Right renal cortex interstitium (tissue), 3 donors: ENCODE results near the gene PIK3CD. TPM values are rescaled to one million over a fixed set of nuclear protein-coding genes. Genes with fewer than 3 reads are reported as not detected.

ENCODE experiments used
- DNase-seq, 3 donors: peaks; one replicate each; pipeline ENCODE4 v3.0.0-alpha.2; 2013; ENCODE audit warnings: low read depth in 3 of 3, low spot score in 2 of 3
- polyA plus RNA-seq, 3 donors: library from polyadenylated mRNA; unstranded; fragments of 120-200 nt; gene quantifications; one replicate each; pipeline ENCODE4 v1.2.1, GENCODE V29; 2013; ENCODE audit not compliant: insufficient read length in 3 of 3

The PIK3CD gene
- polyA plus RNA-seq, 3 donors: 5.5 to 6.9 (median 5.9) TPM

GRCh38 chr1:9716404-9717192 is 65.1 kb downstream of the PIK3CD start:
- DNase-seq: no peak

DNA sequence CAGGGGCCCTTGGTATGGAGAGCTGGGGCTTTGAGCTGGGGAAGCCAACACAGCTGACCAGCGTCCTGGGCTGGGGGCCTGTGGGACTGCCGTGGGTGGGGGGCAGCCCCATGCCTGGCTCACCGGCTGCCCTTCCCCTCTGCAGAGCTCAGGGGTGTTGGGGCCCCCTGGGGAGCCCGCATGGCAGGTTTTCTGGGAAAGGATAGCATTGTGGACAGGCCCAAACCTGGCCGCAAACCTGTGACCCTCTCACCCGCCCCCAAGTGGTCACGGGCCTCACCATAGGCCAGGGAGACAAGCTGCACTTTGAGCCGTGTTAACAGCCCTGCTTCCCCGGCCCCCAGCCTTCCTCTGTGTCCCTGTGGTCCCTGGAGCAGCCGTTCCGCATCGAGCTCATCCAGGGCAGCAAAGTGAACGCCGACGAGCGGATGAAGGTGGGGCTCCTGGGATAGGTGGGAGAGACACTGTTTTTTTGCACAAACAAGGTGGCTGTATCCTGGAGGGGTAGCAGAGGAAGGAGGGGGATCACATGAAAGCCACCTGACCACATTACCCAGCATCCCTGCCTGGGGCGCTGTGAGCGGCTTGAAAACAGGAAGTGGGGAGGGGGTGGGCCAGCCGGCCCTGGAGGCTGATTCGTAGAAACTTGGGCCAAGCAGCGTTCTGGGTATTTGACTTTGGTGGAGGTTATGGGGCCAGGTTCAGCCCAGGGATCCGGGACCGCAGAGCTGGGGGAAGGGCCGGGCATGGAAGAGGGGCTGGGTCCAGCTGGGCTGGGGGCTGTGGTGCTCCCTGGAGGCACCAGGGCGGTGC is 65.9 kb downstream of the PIK3CD start:
- DNase-seq: peak; percentile 56 to 80 (median 73)

DNA sequence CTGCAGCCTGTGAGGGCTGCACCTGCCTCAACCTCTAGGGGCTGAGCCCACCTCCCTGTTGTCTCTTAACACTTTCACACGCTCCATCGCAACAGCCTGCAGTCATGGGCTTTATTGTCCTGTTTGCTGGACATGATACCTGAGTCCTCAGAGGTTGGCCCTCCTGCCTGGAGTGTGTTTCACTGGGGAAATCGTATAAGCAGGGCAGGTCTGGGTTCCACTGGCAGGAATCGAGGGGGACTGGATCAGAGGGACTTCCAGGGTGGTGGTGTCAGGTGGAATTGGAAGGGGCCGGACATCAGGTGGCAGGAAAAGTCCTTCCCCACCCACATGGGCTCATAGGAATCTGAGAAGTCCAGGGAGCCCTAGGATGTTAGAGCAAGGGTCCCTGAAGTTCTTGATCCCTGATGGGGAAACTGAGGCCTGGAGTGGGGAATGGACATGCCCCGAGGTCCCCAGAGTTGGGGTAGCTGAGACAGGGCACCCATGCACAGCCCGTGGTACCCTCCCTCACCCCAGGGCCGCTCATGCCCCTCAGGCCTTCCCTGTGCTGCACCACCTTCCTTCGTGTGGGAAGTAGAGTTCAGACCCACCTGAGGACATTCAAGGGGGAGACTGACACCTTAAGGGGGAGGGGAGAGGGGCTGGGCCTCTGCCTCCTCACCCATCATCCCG is 66.6 kb downstream of the PIK3CD start:
- no peak for DNase-seq

DNA sequence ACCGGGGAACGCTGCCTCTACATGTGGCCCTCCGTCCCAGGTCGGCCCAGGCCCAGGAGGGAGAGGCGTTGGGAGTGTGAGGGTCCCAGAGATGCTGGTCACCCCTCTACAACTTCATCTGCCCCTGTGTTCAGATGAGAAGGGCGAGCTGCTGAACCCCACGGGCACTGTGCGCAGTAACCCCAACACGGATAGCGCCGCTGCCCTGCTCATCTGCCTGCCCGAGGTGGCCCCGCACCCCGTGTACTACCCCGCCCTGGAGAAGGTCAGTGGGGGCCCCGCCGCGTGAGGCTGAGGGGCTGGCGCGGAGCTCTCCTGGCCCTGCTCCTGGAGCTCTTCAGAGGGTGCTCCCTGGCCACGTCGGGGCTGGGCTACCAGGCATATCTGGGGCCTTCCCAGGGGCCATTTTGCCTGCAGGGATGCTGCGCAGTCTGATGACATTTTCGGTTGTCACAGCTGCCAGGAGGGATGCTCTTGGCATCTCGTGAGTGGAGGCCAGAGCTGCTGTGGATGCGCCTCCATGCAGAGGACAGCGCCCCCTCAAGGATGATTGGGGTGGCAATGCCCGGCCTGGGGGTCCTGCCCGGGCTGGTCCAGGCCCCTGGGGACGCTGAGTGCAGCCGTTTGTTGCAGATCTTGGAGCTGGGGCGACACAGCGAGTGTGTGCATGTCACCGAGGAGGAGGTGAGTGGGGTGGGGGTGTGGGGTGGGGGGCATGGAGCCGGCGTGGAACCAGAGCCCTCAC is 68.6 kb downstream of the PIK3CD start:
- DNase-seq: no peak

GRCh38 chr1:9720785-9721605 is 69.5 kb downstream of the PIK3CD start:
- no peak for DNase-seq

DNA sequence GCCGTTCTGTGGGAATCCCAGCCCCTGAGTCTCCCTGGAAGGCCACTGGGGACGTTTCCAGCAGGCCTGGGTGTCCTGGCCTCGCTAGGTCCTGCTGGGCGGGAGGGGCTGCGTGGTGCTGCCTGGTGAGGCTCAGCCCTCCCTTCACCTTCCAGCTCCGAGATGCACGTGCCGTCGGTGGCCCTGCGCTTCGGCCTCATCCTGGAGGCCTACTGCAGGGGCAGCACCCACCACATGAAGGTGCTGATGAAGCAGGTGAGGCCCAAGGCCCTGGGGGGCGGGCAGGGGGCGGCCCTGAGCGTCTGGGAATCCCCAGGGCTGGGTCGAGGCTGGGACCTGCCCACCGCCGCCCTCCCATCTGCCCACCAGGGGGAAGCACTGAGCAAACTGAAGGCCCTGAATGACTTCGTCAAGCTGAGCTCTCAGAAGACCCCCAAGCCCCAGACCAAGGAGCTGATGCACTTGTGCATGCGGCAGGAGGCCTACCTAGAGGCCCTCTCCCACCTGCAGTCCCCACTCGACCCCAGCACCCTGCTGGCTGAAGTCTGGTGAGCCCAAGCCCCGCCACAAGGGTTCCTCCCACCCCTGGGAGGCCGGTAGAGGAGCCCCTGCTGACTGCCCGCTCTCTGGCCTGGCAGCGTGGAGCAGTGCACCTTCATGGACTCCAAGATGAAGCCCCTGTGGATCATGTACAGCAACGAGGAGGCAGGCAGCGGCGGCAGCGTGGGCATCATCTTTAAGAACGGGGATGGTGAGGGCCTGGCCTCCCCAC is 70.3 kb downstream of the PIK3CD start:
- peak in 1 of 3 donors; percentile 15 for DNase-seq

- no peak for DNase-seq
Measured at GRCh38 chr1:9722378-9722749, 70.8 kb downstream of the PIK3CD start.

DNA sequence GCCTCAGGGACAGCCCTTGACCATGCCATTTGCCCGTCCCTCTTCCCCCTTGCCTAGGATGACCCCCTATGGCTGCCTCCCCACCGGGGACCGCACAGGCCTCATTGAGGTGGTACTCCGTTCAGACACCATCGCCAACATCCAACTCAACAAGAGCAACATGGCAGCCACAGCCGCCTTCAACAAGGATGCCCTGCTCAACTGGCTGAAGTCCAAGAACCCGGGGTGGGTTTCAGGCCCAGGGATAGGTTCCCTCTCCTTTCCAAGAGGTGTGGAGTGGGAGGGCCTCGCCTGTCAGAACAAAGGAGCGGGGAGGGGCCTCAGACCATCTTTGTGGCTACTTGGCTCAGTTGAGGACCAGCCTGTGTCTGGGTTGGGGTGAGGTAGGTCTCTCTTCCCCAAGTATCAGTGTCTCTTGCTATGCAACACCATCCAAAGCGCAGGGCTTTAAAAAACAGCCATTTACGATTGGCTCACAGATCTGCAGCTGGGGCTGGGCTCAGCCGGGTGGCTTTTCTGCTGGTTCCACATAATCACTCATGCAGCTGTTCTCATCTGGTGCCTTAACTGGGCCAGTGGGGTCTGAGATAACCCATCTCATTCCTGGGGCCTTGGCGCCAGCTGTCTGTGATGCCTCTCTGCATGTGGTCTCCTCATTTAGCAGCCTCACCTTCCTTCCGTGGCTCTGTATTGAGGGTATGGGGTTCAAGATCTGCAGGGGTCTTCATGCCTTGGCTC is 71.7 kb downstream of the PIK3CD start:
- no peak for DNase-seq

DNA sequence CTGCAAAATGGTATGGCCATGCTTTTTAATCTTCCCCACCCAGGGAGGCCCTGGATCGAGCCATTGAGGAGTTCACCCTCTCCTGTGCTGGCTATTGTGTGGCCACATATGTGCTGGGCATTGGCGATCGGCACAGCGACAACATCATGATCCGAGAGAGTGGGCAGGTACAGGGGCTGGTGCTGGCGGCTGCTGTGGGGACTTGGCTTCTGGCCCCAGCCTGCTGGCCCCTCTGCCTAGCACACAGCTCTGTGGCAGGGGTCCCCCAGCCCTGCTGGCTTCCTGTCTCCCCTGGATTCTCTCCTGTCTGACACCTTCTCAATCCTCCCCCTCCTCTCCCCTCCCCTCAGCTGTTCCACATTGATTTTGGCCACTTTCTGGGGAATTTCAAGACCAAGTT is 72.4 kb downstream of the PIK3CD start:
- DNase-seq: no peak

GRCh38 chr1:9724706-9725476 is 73.4 kb downstream of the PIK3CD start:
- DNase-seq: no peak

DNA sequence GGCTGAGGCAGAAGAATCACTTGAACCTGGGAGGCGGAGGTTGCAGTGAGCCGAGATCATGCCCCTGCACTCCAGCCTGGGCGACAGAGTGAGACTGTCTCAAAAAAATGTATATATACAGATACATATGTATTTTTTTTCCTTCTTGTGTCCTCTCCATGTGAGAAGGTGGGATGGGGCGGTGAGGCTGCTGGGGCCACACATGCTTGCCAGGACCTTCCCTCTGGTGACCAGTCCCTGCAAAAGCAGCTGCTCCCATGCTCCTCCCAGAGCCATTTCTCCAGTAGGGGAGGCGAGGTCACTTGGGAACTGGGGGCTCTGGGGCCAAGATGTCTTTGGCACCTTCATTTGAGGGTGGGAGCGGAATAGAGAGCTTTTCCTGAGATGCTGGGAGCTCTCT is 74.9 kb downstream of the PIK3CD start:
- DNase-seq: no peak

GRCh38 chr1:9726905-9727595 is 75.5 kb downstream of the PIK3CD start:
- no peak for DNase-seq

DNA sequence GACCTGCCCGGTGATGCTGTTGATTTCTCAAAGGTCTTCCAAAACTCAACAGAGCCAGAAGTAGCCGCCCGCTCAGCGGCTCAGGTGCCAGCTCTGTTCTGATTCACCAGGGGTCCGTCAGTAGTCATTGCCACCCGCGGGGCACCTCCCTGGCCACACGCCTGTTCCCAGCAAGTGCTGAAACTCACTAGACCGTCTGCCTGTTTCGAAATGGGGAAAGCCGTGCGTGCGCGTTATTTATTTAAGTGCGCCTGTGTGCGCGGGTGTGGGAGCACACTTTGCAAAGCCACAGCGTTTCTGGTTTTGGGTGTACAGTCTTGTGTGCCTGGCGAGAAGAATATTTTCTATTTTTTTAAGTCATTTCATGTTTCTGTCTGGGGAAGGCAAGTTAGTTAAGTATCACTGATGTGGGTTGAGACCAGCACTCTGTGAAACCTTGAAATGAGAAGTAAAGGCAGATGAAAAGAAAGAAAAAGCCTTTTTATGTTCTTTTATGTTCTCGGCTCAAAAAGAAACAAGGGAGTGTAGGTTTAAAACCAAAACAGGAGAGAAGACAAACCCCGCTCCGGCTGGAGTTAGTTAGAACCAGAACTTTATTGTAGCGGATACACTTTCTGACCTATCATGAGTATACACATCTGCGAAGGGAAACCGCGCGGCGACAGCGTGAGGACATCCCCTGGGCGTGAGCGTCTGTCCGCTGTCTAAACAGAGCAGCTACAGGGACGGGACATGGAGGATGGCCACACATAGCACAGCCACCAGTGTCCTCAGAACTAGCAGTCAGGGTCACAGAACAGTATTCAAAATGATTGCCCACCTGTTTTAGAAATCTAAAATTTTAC is 77.1 kb downstream of the PIK3CD start:
- DNase-seq: no peak

- DNase-seq: no peak
Measured at GRCh38 chr1:9729523-9729922, 78.0 kb downstream of the PIK3CD start.

DNA sequence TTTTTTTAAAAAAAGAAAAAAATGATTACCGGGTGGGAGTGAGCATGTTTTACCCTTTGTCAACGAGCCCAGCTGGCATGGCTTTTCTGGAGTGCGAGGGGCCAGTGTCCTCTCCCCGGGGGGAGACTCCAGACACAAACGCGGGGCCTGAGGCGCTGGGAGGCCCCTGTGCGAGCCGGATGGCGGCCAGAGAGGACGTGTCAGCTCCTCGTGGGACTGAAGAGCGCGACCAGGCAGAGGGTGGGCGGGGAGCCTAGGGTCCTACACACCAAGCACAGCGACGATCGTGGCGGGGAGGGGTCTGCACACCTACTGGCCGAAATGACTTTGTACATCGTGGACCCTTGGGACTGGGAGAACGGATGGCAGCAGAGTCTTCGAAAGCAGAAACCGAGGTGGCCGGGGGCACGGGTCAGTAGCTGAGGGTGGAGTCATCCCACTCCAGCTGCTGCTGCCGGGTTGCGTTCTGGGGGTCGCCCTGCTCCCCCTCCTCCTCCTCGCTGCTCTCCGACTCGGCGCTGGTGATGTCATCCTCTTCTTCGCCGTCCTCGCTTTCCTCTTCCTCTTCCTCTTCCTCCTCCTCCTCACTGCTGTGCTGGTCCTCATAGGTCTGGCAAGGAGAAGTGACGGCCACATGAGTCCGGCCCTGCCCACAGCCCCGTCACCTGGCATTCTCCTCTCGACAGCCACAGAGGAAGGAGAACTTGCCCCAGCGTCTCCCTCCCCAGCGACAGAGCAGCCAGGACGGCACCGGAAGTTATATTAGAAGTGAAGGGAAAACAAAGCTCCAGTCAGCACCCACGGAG is 78.8 kb downstream of the PIK3CD start:
- no peak for DNase-seq
